Activated naive CD4-positive, alpha-beta T cell treated with anti-CD3 and anti-CD28 coated beads, Interleukin-2, amount 50 U/mL, for 24 hours (primary cell): Measurements from ENCODE around the gene SEPTIN11.

Source experiments
- H3K27ac Mint-ChIP-seq: one replicate; pipeline ENCODE4 v1.8.0; 2021; ENCODE audit warnings: mild to moderate bottlenecking, mixed read lengths
- H3K27me3 Mint-ChIP-seq: one replicate; pipeline ENCODE4 v1.8.0; 2021; ENCODE audit warnings: mixed read lengths
- H3K36me3 Mint-ChIP-seq: one replicate; pipeline ENCODE4 v1.8.0; 2021; ENCODE audit warnings: mixed read lengths
- H3K4me1 Mint-ChIP-seq: one replicate; pipeline ENCODE4 v1.8.0; 2021; ENCODE audit warnings: mixed read lengths
- H3K4me3 Mint-ChIP-seq: one replicate; pipeline ENCODE4 v1.8.0; 2021; ENCODE audit warnings: mild to moderate bottlenecking, mixed read lengths
- H3K9me3 Mint-ChIP-seq: one replicate; pipeline ENCODE4 v1.8.0; 2021; ENCODE audit warnings: mixed read lengths

The SEPTIN11 gene

DNA sequence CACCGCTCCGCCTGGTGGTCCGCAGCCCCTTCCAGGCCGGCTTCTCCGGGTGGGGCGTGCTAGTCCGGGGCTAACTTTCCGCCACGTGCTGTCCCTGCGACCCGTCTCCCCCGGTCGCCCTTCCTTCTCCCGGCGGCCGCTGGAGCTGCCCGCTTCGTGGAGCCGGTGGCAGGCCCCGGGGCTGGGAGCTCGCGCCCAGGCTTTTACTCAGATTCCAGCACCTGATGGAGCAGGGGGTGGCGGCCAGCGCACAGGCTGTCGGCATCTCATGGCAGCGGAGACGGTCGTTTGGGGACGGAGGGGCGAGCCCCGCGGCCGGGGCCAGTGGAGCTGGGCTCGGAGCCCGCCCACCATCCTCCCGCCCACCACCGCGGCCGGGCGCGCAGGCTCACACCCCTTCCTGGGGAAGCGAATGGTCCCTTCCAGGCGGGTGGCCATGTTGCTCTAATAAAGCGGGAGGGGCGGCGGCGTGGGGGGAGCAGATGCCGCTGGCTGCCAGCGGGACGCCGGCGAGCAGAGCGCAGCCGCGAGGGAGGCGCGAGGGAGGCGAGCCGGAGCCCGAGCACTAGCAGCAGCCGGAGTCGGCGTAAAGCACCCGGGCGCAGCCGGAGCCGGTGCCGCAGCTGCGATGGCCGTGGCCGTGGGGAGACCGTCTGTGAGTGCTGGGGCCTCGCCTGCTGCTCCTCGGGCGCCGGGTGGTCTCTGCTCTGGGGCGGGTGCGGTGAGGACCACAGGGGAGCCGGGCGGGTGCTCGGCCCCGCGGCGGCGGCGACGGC lies at the start of gene SEPTIN11:
TSS of gene SEPTIN11 (plus strand) at position 477 of the 776 bp plus-strand sequence. CDS start at position 629, 152 bp downstream.
- H3K4me1 Mint-ChIP-seq = peaks cover 22% of the 10 kb centered on the region
- no peaks in the 10 kb centered on the region for H3K36me3 Mint-ChIP-seq
- no peaks in the 10 kb centered on the region for H3K9me3 Mint-ChIP-seq
- H3K27ac Mint-ChIP-seq = peak within 1 kb of the TSS; percentile 87
- peaks cover 6% of the 10 kb centered on the region for H3K27me3 Mint-ChIP-seq
- peak within 1 kb of the TSS; percentile 84 for H3K4me3 Mint-ChIP-seq

GRCh38 chr4:76902233-76902890 lies 47.2 kb upstream of the SEPTIN11 start:
- H3K27me3 Mint-ChIP-seq = peaks cover 22% of the 10 kb centered on the region
- H3K4me1 Mint-ChIP-seq = peaks cover 13% of the 10 kb centered on the region

DNA sequence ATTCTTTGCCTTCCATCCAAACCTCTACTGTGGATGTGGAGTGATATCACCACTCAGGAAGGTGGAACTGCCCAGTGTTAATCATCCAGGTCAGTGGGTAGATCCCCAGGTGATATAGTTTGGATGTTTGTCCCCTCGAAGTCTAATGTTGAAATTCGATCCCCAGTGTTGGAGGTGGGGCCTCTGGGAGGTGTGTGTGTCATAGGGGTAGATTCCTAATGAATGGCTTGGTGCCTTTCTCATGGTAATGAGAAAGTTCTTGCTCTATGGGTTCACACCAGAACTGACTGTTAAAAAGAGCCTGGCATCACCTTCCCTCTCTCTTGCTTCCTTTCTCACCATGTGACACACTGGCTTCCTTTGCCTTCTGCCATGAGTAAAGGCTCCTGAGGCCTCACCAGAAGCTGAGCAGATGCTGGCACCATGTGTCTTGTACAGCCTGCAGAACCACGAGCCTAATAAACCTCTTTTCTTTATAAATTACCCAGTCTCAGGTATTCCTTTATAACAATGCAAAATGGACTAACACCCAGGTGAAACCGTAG lies 44.8 kb upstream of the SEPTIN11 start:
- no peaks in the 10 kb centered on the region for H3K4me1 Mint-ChIP-seq
- no peaks in the 10 kb centered on the region for H3K36me3 Mint-ChIP-seq
- no peak overlapping the region for H3K27ac Mint-ChIP-seq
- H3K9me3 Mint-ChIP-seq = no peaks in the 10 kb centered on the region
- H3K27me3 Mint-ChIP-seq = peaks cover 6% of the 10 kb centered on the region
- no peak overlapping the region for H3K4me3 Mint-ChIP-seq

More at GRCh38 chr4:76902233-76902890, 47.2 kb upstream of the SEPTIN11 start:
- no peaks in the 10 kb centered on the region for H3K9me3 Mint-ChIP-seq
- H3K27ac Mint-ChIP-seq = no peak overlapping the region
- no peak overlapping the region for H3K4me3 Mint-ChIP-seq
- H3K36me3 Mint-ChIP-seq = peaks cover 3% of the 10 kb centered on the region

DNA sequence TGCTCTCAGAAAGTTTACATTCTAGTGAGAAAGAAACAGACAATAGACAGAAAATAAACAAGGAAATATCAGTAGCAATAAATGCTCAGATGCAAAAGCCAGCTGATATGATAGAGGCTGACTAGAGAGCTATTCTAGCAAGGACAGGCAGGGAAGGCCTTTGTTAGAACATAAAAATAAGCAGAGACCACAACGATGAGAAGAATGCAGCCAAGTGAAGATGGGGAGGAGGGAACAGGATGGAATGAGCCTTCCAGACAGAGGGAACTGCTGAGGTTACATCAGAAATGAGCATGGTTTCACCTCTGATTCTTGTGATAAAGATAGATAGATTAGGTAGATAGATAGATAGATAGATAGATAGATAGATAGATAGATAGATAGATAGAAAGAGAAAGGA lies 44.0 kb upstream of the SEPTIN11 start:
- Mint-ChIP-seq H3K9me3 (no peaks in the 10 kb centered on the region), H3K36me3 (no peaks in the 10 kb centered on the region), H3K27ac (no peak overlapping the region), H3K4me1 (no peaks in the 10 kb centered on the region), H3K27me3 (no peaks in the 10 kb centered on the region), H3K4me3 (no peak overlapping the region)

DNA sequence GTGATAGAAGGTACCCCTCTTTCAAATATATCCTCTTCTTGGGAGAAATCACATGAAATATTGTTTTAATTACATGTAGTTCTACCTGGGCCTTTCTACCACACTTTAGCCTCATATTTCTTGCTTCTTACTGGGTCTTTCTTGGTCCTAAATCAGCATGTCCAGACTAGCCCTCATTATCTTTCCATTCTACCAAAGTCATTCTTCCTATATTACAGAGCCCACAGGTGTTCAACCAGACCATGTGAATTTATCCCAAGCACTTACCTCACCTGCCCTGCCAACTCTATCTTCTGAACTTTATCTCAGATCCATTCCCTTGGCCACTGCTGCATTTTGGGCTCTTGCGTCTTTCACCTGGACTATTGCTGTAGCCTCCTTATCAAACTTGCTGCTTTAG lies 39.8 kb upstream of the SEPTIN11 start:
- H3K27ac Mint-ChIP-seq = no peak overlapping the region
- no peak overlapping the region for H3K4me3 Mint-ChIP-seq
- no peaks in the 10 kb centered on the region for H3K4me1 Mint-ChIP-seq
- no peaks in the 10 kb centered on the region for H3K36me3 Mint-ChIP-seq
- no peaks in the 10 kb centered on the region for H3K27me3 Mint-ChIP-seq
- no peaks in the 10 kb centered on the region for H3K9me3 Mint-ChIP-seq

DNA sequence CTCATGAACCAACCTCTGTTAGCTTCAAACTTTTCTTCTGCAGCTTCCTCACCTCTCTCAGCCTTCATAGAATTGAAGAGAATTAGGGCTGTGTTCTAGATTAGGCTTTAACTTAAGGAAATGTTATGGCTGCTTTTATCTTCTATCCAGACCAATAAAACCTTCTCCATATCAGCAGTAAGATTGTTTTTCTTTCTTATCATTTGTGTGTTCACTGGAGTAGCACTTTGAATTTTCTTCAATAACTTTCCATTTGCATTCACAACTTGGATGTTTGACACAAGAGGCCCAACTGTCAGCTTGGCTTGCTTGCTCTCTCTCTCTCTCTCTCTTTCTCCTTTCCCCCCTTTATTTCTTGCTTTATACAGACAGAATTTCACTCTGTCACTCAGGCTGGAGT lies 28.8 kb upstream of the SEPTIN11 start:
- H3K4me1 Mint-ChIP-seq = no peaks in the 10 kb centered on the region
- no peaks in the 10 kb centered on the region for H3K27me3 Mint-ChIP-seq
- no peak overlapping the region for H3K27ac Mint-ChIP-seq
- H3K4me3 Mint-ChIP-seq = no peak overlapping the region
- no peaks in the 10 kb centered on the region for H3K36me3 Mint-ChIP-seq
- no peaks in the 10 kb centered on the region for H3K9me3 Mint-ChIP-seq

- H3K27ac Mint-ChIP-seq = no peak overlapping the region
- H3K36me3 Mint-ChIP-seq = no peaks in the 10 kb centered on the region
- no peaks in the 10 kb centered on the region for H3K4me1 Mint-ChIP-seq
- H3K27me3 Mint-ChIP-seq = no peaks in the 10 kb centered on the region
- no peak overlapping the region for H3K4me3 Mint-ChIP-seq
- no peaks in the 10 kb centered on the region for H3K9me3 Mint-ChIP-seq
Observed at GRCh38 chr4:76923619-76924357, 25.8 kb upstream of the SEPTIN11 start.

- Mint-ChIP-seq H3K27ac (no peak overlapping the region), H3K27me3 (no peaks in the 10 kb centered on the region), H3K4me1 (no peaks in the 10 kb centered on the region), H3K36me3 (no peaks in the 10 kb centered on the region), H3K9me3 (no peaks in the 10 kb centered on the region), H3K4me3 (no peak overlapping the region)
Observed at GRCh38 chr4:76926841-76927240, 22.7 kb upstream of the SEPTIN11 start.

- no peaks in the 10 kb centered on the region for H3K9me3 Mint-ChIP-seq
- H3K27me3 Mint-ChIP-seq = no peaks in the 10 kb centered on the region
- H3K36me3 Mint-ChIP-seq = no peaks in the 10 kb centered on the region
- H3K4me1 Mint-ChIP-seq = no peaks in the 10 kb centered on the region
- no peak overlapping the region for H3K4me3 Mint-ChIP-seq
- no peak overlapping the region for H3K27ac Mint-ChIP-seq
Observed at GRCh38 chr4:76930685-76931084, 18.9 kb upstream of the SEPTIN11 start.

DNA sequence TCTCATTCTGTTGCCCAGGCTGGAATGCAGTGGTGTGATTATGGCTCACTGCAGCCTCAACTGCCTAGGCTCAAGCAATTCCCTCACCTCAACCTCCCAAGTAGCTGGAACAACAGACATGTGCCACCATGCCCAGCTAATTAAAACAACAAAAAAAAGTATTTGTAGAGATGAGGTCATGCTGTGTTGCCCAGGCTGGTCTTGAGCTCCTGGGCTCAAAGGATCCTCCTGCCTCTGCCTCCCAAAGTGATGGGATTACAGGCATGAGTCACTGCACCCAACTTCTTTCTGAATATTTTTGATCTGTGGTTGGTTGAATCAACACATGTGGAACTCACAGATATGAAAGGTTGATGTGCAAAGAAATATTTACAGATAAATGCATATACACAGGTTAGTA lies 18.5 kb upstream of the SEPTIN11 start:
- Mint-ChIP-seq H3K36me3 (no peaks in the 10 kb centered on the region), H3K4me1 (no peaks in the 10 kb centered on the region), H3K27ac (no peak overlapping the region), H3K4me3 (no peak overlapping the region), H3K27me3 (no peaks in the 10 kb centered on the region), H3K9me3 (no peaks in the 10 kb centered on the region)

- Mint-ChIP-seq H3K27me3 (no peaks in the 10 kb centered on the region), H3K36me3 (no peaks in the 10 kb centered on the region), H3K4me3 (no peak overlapping the region), H3K9me3 (no peaks in the 10 kb centered on the region), H3K4me1 (no peaks in the 10 kb centered on the region), H3K27ac (no peak overlapping the region)
Observed at GRCh38 chr4:76931576-76932276, 17.8 kb upstream of the SEPTIN11 start.

DNA sequence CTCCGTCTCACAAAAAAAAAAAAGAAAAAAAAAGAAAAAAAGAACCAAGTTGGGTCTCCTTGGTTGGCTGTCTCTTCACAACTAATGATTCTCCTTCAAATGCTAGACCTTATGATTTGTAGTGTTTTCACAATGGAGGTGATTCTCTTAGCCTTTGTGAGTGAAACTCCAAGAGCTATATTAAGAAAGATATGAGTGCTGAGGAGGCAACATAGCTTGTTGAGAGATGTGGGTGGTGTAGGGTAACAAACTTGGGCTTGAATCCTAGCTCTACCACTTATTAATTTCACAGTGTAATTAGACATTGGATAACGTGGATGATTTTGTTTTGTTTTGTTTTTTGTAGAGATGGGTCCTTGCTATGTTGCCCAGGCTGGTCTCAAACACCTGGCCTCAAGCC lies 10.4 kb upstream of the SEPTIN11 start:
- H3K4me1 Mint-ChIP-seq = no peaks in the 10 kb centered on the region

GRCh38 chr4:76943129-76943620 lies 6.4 kb upstream of the SEPTIN11 start:
- H3K27me3 Mint-ChIP-seq = no peaks in the 10 kb centered on the region
- no peaks in the 10 kb centered on the region for H3K36me3 Mint-ChIP-seq
- no peaks in the 10 kb centered on the region for H3K9me3 Mint-ChIP-seq
- no peak overlapping the region for H3K4me3 Mint-ChIP-seq
- H3K4me1 Mint-ChIP-seq = no peaks in the 10 kb centered on the region
- H3K27ac Mint-ChIP-seq = no peak overlapping the region

More for the DNA sequence above, 10.4 kb upstream of the SEPTIN11 start:
- H3K4me3 Mint-ChIP-seq = no peak overlapping the region
- H3K27ac Mint-ChIP-seq = no peak overlapping the region
- H3K36me3 Mint-ChIP-seq = no peaks in the 10 kb centered on the region
- H3K27me3 Mint-ChIP-seq = no peaks in the 10 kb centered on the region
- H3K9me3 Mint-ChIP-seq = no peaks in the 10 kb centered on the region

DNA sequence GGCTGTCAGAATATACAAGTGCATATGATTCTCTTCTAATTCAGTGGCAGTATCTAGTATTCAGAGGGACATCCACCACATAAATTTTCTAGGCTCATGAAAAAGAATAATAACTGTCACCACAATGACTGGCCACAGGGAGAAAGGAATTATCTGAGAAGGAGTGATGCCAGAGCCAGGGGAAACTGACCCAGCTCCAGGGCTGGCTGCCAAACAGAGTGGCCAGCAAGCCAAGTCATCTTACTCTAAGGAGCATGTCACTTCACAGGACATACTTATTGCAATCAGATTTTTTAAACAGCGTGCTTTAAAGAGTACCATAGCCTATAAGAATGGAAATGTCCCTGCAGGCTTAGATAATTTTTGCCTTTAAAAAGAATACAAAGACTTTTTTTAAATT lies 5.8 kb upstream of the SEPTIN11 start:
- Mint-ChIP-seq H3K36me3 (no peaks in the 10 kb centered on the region), H3K4me1 (peaks cover 4% of the 10 kb centered on the region), H3K4me3 (no peak overlapping the region), H3K9me3 (no peaks in the 10 kb centered on the region), H3K27me3 (no peaks in the 10 kb centered on the region), H3K27ac (no peak overlapping the region)

DNA sequence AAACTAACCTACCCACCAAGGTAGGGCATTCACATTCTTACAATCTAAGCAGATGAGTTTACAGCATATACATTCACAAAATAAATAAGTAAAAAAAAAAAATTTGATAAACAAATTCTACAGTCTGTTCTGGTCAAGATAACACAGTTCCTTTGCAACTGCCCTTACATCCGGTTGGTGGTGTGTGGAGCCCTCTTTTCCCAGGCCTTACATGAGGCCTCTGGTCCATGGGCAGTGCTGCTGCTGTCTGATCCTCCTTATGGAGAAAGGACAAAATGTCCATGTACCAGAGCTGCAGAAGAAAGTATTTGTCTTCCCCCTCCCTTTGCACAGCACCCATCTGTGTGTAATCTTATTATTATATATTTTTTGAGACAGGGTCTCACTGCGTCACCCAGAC lies 2.2 kb upstream of the SEPTIN11 start:
- H3K36me3 Mint-ChIP-seq = no peaks in the 10 kb centered on the region
- H3K9me3 Mint-ChIP-seq = no peaks in the 10 kb centered on the region
- H3K4me3 Mint-ChIP-seq = no peak overlapping the region
- H3K27ac Mint-ChIP-seq = no peak overlapping the region
- peaks cover 3% of the 10 kb centered on the region for H3K27me3 Mint-ChIP-seq
- H3K4me1 Mint-ChIP-seq = peaks cover 18% of the 10 kb centered on the region
